Heart left ventricle (tissue), 13 donors: ENCODE data around the gene TTYH1.

ENCODE experiments used
- POLR2A ChIP-seq, 2 donors: fragments of 450-650 bp; IDR thresholded peaks; one replicate each; pipeline ENCODE4 v1.6.1; 2017; ENCODE audit warnings: antibody characterized with exemption in 2 of 2, mild to moderate bottlenecking in 2 of 2, moderate library complexity in 2 of 2
- TF ChIP-seq, protein P1 (sequence below), 12 donors: fragments of 200-600 bp; sonication (generic) in 4 of 12; IDR thresholded peaks; one replicate each; pipeline versions ENCODE4 v1.5.0 to v1.8.0; 2018 to 2022; ENCODE audit warnings: antibody characterized with exemption in 12 of 12, mild to moderate bottlenecking in 5 of 12
- donor health status: ischemic (EF 13 %, LVEDD 7.1; RV severe dilation, severe dysfunction).
- donor health status: DM: no; HTN: yes; CAD: no.
- donor health status: DM: no; HTN: no; CAD: no.
- donor health status: ischemic (EF 25% LVEDD 6.9; RV normal size, moderate dysfunction).
- donor health status: ischemic (EF 25% LVEDD 5.7; RV mildly dilated, moderate dysfunction).
- donor health status: ischemic (EF 35%, LVEDD 5.7; RV mildly dilated, moderate dysfunction).
- donor health status: nonischemic (EF 11% LVEDD 7.7; RV severe dilation, severe dysfunction).
- donor health status: DM: yes; HTN: yes; CAD: no.
- donor health status: PGD.
- donor health status: ischemic (EF 29% LVEDD 5.4; RV normal size, mild dysfunction).
- donor health status: nonischemic (EF 23%, LVEDD 6.1; RV moderate dilation, normal function).

DNA sequence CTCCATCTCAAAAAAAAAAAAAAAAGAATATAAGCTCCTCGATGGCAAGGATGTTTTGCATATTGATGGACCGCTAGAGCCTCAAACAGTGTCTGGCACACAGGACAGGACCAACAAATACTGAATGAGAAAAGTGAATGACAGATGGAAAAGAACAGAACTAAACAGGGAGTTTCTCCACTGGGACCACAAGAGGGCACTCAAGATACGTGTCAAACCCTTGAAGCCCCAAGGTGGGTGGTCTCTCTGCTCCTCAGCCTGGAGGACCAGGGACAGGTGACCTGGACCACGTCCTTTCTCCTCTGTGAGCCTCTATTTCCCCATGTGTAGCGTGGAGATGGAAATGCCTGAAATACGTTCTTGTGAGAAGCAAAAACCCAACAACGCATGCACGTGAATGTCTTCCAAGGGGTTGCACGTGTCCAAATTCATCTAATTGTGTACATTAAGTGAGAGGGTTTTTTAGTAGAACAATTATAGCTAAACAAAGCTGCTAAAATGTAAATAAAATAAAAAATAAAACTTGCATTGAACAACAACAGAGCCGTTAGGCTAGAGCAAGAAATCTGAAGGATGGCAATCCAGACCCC lies 63.5 kb downstream of the TTYH1 start:
- TF ChIP-seq, protein P1, sequence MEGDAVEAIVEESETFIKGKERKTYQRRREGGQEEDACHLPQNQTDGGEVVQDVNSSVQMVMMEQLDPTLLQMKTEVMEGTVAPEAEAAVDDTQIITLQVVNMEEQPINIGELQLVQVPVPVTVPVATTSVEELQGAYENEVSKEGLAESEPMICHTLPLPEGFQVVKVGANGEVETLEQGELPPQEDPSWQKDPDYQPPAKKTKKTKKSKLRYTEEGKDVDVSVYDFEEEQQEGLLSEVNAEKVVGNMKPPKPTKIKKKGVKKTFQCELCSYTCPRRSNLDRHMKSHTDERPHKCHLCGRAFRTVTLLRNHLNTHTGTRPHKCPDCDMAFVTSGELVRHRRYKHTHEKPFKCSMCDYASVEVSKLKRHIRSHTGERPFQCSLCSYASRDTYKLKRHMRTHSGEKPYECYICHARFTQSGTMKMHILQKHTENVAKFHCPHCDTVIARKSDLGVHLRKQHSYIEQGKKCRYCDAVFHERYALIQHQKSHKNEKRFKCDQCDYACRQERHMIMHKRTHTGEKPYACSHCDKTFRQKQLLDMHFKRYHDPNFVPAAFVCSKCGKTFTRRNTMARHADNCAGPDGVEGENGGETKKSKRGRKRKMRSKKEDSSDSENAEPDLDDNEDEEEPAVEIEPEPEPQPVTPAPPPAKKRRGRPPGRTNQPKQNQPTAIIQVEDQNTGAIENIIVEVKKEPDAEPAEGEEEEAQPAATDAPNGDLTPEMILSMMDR (IDR thresholded peaks at IDR 0.05): peak; percentile 40 to 68 (median 53)
- TF ChIP-seq POLR2A (IDR thresholded peaks at IDR 0.05): no peak
